Panc1 (cell line): ENCODE results near the gene LRRC25. TPM values are rescaled to one million over a fixed set of nuclear protein-coding genes. Genes with fewer than 3 reads are reported as not detected.

ENCODE experiments used
- ATAC-seq: fragments of 200-7000 bp; cut with Tn5 transposase; 2 replicates; pipeline ENCODE4 v1.9.1; 2020; ENCODE audit warnings: mild to moderate bottlenecking, moderate library complexity
- BruUV-seq: library from RNA; stranded (reverse); fragments of 400-500 nt; replicated peaks from 2 replicates; lab custom pipeline; 2021; lab: Mats Ljungman, UMichigan
- CTCF ChIA-PET: fragments of 300-600 bp; sonication (Branson Sonifier 250); formaldehyde crosslinking; loops from one replicate; lab custom pipeline; 2022; ENCODE audit warnings: antibody characterized with exemption; lab: Charles Lee
- POLR2A ChIA-PET: fragments of 300-600 bp; sonication (Branson Sonifier 250); formaldehyde crosslinking; loops from one replicate; lab custom pipeline; 2022; ENCODE audit warnings: antibody characterized with exemption; lab: Charles Lee
- DNase-seq: peaks from one replicate; pipeline ENCODE4 v3.0.0-alpha.2; 2010; ENCODE audit warnings: low read depth, low spot score
- H3K27ac ChIP-seq: 2 replicates; pipeline ENCODE4 v1.5.1; 2011; ENCODE audit warnings: mild to moderate bottlenecking, low read length, inconsistent platforms
- H3K27me3 ChIP-seq: fragments of 200-500 bp; sonication (Bioruptor generic); 2 replicates; pipeline ENCODE4 v1.6.0; 2014; ENCODE audit warnings: low read length, inconsistent platforms; ENCODE audit not compliant: control insufficient read depth, insufficient read depth
- H3K36me3 ChIP-seq: fragments of 200-500 bp; sonication (Bioruptor generic); 2 replicates; pipeline ENCODE4 v1.5.1; 2014; ENCODE audit warnings: inconsistent platforms, mild to moderate bottlenecking, low read length, moderate library complexity; ENCODE audit not compliant: control insufficient read depth, insufficient read depth
- H3K4me1 ChIP-seq: 2 replicates; pipeline ENCODE4 v1.5.1; 2011; ENCODE audit warnings: inconsistent platforms, mild to moderate bottlenecking, low read length, moderate library complexity; ENCODE audit not compliant: control insufficient read depth, insufficient read depth
- H3K4me3 ChIP-seq, 2 experiments: 2 replicates each; pipeline ENCODE4 v1.5.1; 2011 to 2012; ENCODE audit warnings: low read depth in 2 of 2, low read length in 2 of 2, mild to moderate bottlenecking in 2 of 2, inconsistent platforms in 1 of 2, moderate library complexity in 1 of 2
- H3K9me3 ChIP-seq: fragments of 200-500 bp; sonication (Bioruptor generic); 2 replicates; pipeline ENCODE4 v1.5.1; 2014; ENCODE audit warnings: low read depth, mild to moderate bottlenecking, inconsistent platforms, low read length, moderate library complexity; ENCODE audit not compliant: control insufficient read depth, insufficient read depth
- POLR2AphosphoS5 ChIP-seq: IDR thresholded peaks from 2 replicates; pipeline ENCODE4 v1.6.1; 2012; ENCODE audit warnings: mild to moderate bottlenecking, low read depth, low read length, moderate library complexity
- REST ChIP-seq, 2 experiments: IDR thresholded peaks; 2 replicates each; pipeline ENCODE4 v1.6.1; 2011 to 2012; ENCODE audit warnings: low read depth in 2 of 2, control low read depth in 1 of 2, low read length in 1 of 2, mild to moderate bottlenecking in 1 of 2, moderate library complexity in 1 of 2; ENCODE audit not compliant: insufficient read depth in 1 of 2
- SIN3A ChIP-seq: IDR thresholded peaks from 2 replicates; pipeline ENCODE4 v1.6.1; 2012; ENCODE audit warnings: low read depth, mild to moderate bottlenecking, low read length, moderate library complexity, borderline replicate concordance; ENCODE audit not compliant: insufficient read depth
- TCF7L2 ChIP-seq: IDR thresholded peaks from 2 replicates; pipeline ENCODE4 v1.6.1; 2011; ENCODE audit warnings: mild to moderate bottlenecking, low read depth, low read length, inconsistent platforms
- in situ Hi-C: cut with HindIII; loops from 2 replicates; pipeline ENCODE4 v1.10.0; 2016; ENCODE audit warnings: low sequenced_read_pairs, low pct_unique_long_range_greater_than_20kb
- intact Hi-C: fragments of 100-400 bp; cut with micrococcal nuclease; formaldehyde crosslinking; loops from one replicate; pipeline ENCODE4 v1.10.0; 2022; ENCODE audit not compliant: unreplicated experiment
- total RNA-seq: library from RNA; stranded (reverse); gene quantifications from one replicate; pipeline ENCODE4 v1.2.1, GENCODE V29; 2021; ENCODE audit not compliant: unreplicated experiment
- TF ChIP-seq, protein P1 (sequence below): fragments of 450-650 bp; IDR thresholded peaks from 2 replicates; pipeline ENCODE4 v1.5.1; 2017; ENCODE audit warnings: mild to moderate bottlenecking

The LRRC25 gene
- total RNA-seq, 1 experiment from 2014 or later, result 0.15 TPM

DNA sequence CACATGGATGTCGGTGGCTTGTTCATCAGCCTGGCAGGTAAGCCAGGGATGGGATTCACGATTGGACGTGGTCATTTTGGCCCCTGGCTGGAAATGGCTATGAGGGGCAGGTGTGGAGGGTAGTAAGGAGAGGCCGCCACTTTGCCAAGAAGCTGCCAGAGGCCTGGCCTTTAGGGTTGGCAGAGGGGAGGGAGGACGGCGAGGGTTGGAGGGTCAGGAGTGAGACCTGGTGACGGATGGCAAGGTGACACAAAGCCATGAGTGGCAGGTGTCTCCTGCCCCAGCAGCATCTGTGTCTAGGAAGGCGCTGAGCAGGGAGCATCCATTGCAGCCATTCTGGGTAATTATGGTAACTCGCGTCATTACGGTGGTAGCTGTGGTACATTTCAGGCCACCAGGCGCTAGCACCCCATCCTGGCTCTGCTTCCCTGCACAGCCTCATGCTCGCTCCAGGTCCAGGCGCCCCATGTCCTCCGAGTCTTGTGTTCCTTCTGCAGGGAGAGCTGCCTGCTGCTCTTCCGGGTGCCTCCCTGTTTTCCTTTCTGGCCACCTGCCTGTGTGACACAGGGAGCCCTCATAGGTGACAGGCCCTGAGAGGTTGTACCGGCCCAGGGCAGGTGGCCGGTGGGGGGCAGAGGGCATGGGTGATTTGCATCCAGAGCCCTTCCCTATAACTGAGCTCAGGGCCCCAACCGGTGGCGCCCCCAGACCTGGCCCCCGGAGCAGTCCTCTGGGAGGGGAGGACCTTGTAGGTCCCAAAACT is 26.0 kb upstream of the LRRC25 start:
- ATAC-seq (no peak), DNase-seq (no peak)
- Histone ChIP-seq H3K4me1 (peaks cover 44% of the 10 kb centered on the region), H3K27ac (no peak overlapping the region), H3K4me3 (no peak overlapping the region), H3K36me3 (peaks cover 2% of the 10 kb centered on the region; the same call in 1 of the 2 replicates), H3K9me3 (no peaks in the 10 kb centered on the region), H3K27me3 (no peaks in the 10 kb centered on the region)
- in situ Hi-C loops, result no loop called here
- ChIA-PET POLR2A (no interaction called here), CTCF (no interaction called here)
- intact Hi-C loops, result no loop called here
- TF ChIP-seq, protein P1, sequence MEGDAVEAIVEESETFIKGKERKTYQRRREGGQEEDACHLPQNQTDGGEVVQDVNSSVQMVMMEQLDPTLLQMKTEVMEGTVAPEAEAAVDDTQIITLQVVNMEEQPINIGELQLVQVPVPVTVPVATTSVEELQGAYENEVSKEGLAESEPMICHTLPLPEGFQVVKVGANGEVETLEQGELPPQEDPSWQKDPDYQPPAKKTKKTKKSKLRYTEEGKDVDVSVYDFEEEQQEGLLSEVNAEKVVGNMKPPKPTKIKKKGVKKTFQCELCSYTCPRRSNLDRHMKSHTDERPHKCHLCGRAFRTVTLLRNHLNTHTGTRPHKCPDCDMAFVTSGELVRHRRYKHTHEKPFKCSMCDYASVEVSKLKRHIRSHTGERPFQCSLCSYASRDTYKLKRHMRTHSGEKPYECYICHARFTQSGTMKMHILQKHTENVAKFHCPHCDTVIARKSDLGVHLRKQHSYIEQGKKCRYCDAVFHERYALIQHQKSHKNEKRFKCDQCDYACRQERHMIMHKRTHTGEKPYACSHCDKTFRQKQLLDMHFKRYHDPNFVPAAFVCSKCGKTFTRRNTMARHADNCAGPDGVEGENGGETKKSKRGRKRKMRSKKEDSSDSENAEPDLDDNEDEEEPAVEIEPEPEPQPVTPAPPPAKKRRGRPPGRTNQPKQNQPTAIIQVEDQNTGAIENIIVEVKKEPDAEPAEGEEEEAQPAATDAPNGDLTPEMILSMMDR, result no peak
- TF ChIP-seq TCF7L2 (no peak), REST (IDR thresholded peaks at IDR 0.05; ENCODE audit: insufficient read depth in 1 of 2, low read depth in 2 of 2, low read length in 1 of 2) (no peak), SIN3A (no peak), POLR2AphosphoS5 (no peak)
- no TSS peak for BruUV-seq

DNA sequence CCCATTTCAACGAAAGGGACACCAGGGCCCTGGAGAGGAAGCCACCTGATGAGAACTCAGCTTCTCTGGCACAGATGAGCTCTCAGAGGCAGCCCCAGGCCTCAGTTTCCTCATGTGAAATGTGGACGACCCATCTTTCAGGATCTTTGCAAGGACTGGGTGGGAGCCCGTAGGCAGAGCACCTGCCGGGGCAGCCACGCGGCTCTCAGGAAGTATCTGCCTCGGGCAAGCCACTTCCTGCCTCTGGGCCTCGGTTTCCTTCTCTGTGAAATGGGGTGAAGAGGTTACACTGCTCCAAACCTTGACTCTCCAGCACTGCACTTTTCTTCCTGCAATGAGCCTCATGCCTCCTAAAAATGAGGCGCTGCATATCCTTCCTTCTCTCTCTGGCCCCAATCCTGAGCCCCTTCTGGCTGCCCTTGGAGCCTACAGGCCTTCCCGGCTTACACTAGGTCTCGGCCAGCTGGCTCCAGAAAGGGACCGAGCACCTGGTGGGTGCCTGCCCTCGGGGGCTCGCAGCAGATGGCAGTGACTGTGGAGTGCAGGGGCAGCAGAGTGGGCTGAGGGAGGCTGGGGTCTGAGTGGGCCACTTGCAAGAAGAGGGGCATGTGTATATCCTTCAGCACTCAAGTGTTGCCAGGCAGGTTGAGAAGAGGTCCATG is 25.2 kb upstream of the LRRC25 start:
- BruUV-seq, result no TSS peak
- no peak for ATAC-seq
- intact Hi-C loops, result no loop called here

More for the DNA sequence above, 25.2 kb upstream of the LRRC25 start:
- Histone ChIP-seq H3K4me3 (no peak overlapping the region), H3K27ac (peak overlapping the region; percentile 54; the same call in 1 of the 2 replicates), H3K36me3 (peaks cover 2% of the 10 kb centered on the region; the same call in 1 of the 2 replicates), H3K4me1 (peaks cover 43% of the 10 kb centered on the region), H3K9me3 (no peaks in the 10 kb centered on the region), H3K27me3 (no peaks in the 10 kb centered on the region)
- no peak for DNase-seq
- in situ Hi-C loops, result no loop called here
- ChIA-PET POLR2A (no interaction called here), CTCF (no interaction called here)
- no peak for TF ChIP-seq REST (IDR thresholded peaks at IDR 0.05; ENCODE audit: insufficient read depth in 1 of 2, low read depth in 2 of 2, low read length in 1 of 2)
- TF ChIP-seq, protein P1, result no peak
- no peak for TF ChIP-seq POLR2AphosphoS5
- no peak for TF ChIP-seq TCF7L2
- no peak for TF ChIP-seq SIN3A
